ENCODE data around the gene LHX8. TPM values are rescaled to one million over a fixed set of nuclear protein-coding genes. Genes with fewer than 3 reads are reported as not detected.

The LHX8 gene
- total and polyA plus RNA-seq, 9 of the 15 experiments (the other 6 are each of a cell fraction or from before 2014, with no cell fraction given): not detected

GRCh38 chr1:75115654-75116053 lies 18.5 kb upstream of the LHX8 start:
- H3K79me2 ChIP-seq (ENCODE audit: control insufficient read depth, insufficient read depth, low read length): no peaks in the 10 kb centered on the region
- intact Hi-C loops (cut with micrococcal nuclease) (no loop called here), in situ Hi-C loops (cut with MboI) (no loop called here)
- H3K27ac ChIP-seq (ENCODE audit: extremely low read depth, low read depth, low read length): no peak overlapping the region
- H3K4me1 ChIP-seq (replicated peaks in 1 of 2; ENCODE audit: control insufficient read depth in 2 of 2, insufficient read depth in 2 of 2, low read length in 2 of 2): no peaks in the 10 kb centered on the region
- ChIA-PET CTCF (ENCODE audit: low intra/inter-chr PET ratio) (no interaction called here), POLR2A (no interaction called here)
- H4K20me1 ChIP-seq (replicated peaks; ENCODE audit: control insufficient read depth, insufficient read depth, low read length): no peaks in the 10 kb centered on the region
- no peak overlapping the region for H3K4me3 ChIP-seq
- no TSS peak for BruUV-seq (replicated peaks)
- H3K9me1 ChIP-seq (ENCODE audit: control insufficient read depth, insufficient read depth, low read length): no peaks in the 10 kb centered on the region
- ATAC-seq (no peak), DNase-seq (ENCODE audit: extremely low read depth in 1 of 4, low spot score in 3 of 4) (no peak), FAIRE-seq (no peak)
- H3K36me3 ChIP-seq (ENCODE audit: control insufficient read depth, insufficient read depth, low read length): no peaks in the 10 kb centered on the region
- H3K9me3 ChIP-seq (replicated peaks; ENCODE audit: control insufficient read depth, insufficient read depth, low read depth, low read length): no peaks in the 10 kb centered on the region
- H3K9ac ChIP-seq (ENCODE audit: insufficient read depth in 1 of 2, low read depth in 2 of 2, low read length in 2 of 2): no peak overlapping the region
- H2AFZ ChIP-seq (ENCODE audit: low read depth, low read length): no peak overlapping the region
- TF ChIP-seq HNRNPH1 (optimal IDR thresholded peaks at IDR 0.05; ENCODE audit: low read depth, low read length) (no peak), FOSL1 (tag; conservative IDR thresholded peaks at IDR 0.05) (no peak), HDAC1 (IDR thresholded peaks at IDR 0.05) (no peak), ZNF316 (IDR thresholded peaks at IDR 0.05) (no peak), FOS (IDR thresholded peaks at IDR 0.05; ENCODE audit: extremely low read depth, insufficient read length) (no peak), ZNF644 (tag; IDR thresholded peaks at IDR 0.05; ENCODE audit: low read depth) (no peak), ERF (CRISPR knock-in tag; IDR thresholded peaks at IDR 0.05) (no peak), SIRT6 (IDR thresholded peaks at IDR 0.05; ENCODE audit: low read depth, low read length) (no peak)
- H3K27me3 ChIP-seq (ENCODE audit: control insufficient read depth in 2 of 2, insufficient read depth in 2 of 2, low read length in 2 of 2): no peaks in the 10 kb centered on the region
- no peak overlapping the region for H3K4me2 ChIP-seq (ENCODE audit: insufficient read depth, low read length)

- FAIRE-seq: no peak
- peaks cover 18 to 31% of the 10 kb centered on the region in 2 experiments for H3K27me3 ChIP-seq (ENCODE audit: control insufficient read depth in 2 of 2, insufficient read depth in 2 of 2, low read length in 2 of 2)
- 0% methylated on average over 1 of the region's 1 CpG for WGBS (ENCODE audit: insufficient coverage, low coverage, missing lambda C conversion rate)
These were observed 10.4 kb upstream of the LHX8 start for GRCh38 chr1:75123756-75124155.

More at GRCh38 chr1:75123756-75124155, 10.4 kb upstream of the LHX8 start:
- H2AFZ ChIP-seq (ENCODE audit: low read depth, low read length): no peak overlapping the region
- H3K9me3 ChIP-seq (replicated peaks; ENCODE audit: control insufficient read depth, insufficient read depth, low read depth, low read length): no peaks in the 10 kb centered on the region
- no peaks in the 10 kb centered on the region for H3K9me1 ChIP-seq (ENCODE audit: control insufficient read depth, insufficient read depth, low read length)
- H3K79me2 ChIP-seq (ENCODE audit: control insufficient read depth, insufficient read depth, low read length): no peaks in the 10 kb centered on the region
- DNase-seq (ENCODE audit: extremely low read depth in 1 of 4, low spot score in 3 of 4) (no peak), ATAC-seq (no peak)
- ChIA-PET POLR2A (no interaction called here), CTCF (ENCODE audit: low intra/inter-chr PET ratio) (no interaction called here)
- no TSS peak for BruUV-seq (replicated peaks)
- peaks cover 0 to 12% of the 10 kb centered on the region in 2 experiments; a peak in 2 of 5 replicates for H3K4me1 ChIP-seq (replicated peaks in 1 of 2; ENCODE audit: control insufficient read depth in 2 of 2, insufficient read depth in 2 of 2, low read length in 2 of 2)
- in situ Hi-C loops (cut with MboI) (no loop called here), intact Hi-C loops (cut with micrococcal nuclease) (no loop called here)
- no peaks in the 10 kb centered on the region for H4K20me1 ChIP-seq (replicated peaks; ENCODE audit: control insufficient read depth, insufficient read depth, low read length)
- H3K9ac ChIP-seq (ENCODE audit: insufficient read depth in 1 of 2, low read depth in 2 of 2, low read length in 2 of 2): no peak overlapping the region
- no peak overlapping the region for H3K4me3 ChIP-seq
- no peak overlapping the region for H3K4me2 ChIP-seq (ENCODE audit: insufficient read depth, low read length)
- TF ChIP-seq SAFB (IDR thresholded peaks at IDR 0.05; ENCODE audit: borderline replicate concordance, low read depth, low read length) (no peak), TFAP4 (CRISPR knock-in tag; IDR thresholded peaks at IDR 0.05; ENCODE audit: borderline replicate concordance) (no peak)
- H3K27ac ChIP-seq (ENCODE audit: extremely low read depth, low read depth, low read length): no peak overlapping the region
- no peaks in the 10 kb centered on the region for H3K36me3 ChIP-seq (ENCODE audit: control insufficient read depth, insufficient read depth, low read length)
